ENCODE results near the gene RHOT1. TPM values are rescaled to one million over a fixed set of nuclear protein-coding genes. Genes with fewer than 3 reads are reported as not detected.
"Not testable (repeated sequence)": the region's sequence is repeated elsewhere in the genome, so short reads cannot be mapped to it uniquely, and the experiment has no call there.

RHOT1 gene
- total and polyA plus RNA-seq, 9 donors = 32.8 to 51.7 (median 39.1) TPM

DNA sequence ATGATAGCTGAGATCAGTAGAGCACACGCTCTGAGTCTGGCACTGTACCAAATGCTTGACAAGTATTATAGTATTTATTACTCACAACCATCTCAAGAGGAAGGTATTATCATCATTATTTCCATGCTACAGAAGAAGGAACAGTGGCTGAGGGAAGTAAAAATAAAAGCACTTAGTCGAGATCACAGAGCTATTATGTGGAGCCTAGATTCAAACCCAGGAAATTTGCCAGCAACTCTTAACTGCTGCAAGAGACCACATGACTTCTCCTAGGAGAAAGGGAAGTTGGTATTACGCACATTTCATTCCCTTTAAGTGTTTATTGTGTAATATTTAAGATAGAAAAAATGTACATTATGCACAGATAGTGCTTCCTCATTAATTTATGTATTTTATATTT lies 1.0 kb upstream of the RHOT1 start:
- Histone ChIP-seq H3K36me3 (no peaks in the 10 kb centered on the region), H3K9me3 (no peaks in the 10 kb centered on the region), H3K27me3 (no peaks in the 10 kb centered on the region), H3K4me1 (ENCODE audit: insufficient read depth) (peaks cover 7% of the 10 kb centered on the region), H3K27ac (peak overlapping the region in 1 of 2 donors; percentile 90), H3K4me3 (peak overlapping the region; percentile 68)
- WGBS, 3 donors = 9 to 13% (median 12%) methylated on average over 3 of the region's 3 CpGs
- DNase-seq = peak in 2 of 5 donors; percentile 18 to 47
- TF ChIP-seq, protein P1, sequence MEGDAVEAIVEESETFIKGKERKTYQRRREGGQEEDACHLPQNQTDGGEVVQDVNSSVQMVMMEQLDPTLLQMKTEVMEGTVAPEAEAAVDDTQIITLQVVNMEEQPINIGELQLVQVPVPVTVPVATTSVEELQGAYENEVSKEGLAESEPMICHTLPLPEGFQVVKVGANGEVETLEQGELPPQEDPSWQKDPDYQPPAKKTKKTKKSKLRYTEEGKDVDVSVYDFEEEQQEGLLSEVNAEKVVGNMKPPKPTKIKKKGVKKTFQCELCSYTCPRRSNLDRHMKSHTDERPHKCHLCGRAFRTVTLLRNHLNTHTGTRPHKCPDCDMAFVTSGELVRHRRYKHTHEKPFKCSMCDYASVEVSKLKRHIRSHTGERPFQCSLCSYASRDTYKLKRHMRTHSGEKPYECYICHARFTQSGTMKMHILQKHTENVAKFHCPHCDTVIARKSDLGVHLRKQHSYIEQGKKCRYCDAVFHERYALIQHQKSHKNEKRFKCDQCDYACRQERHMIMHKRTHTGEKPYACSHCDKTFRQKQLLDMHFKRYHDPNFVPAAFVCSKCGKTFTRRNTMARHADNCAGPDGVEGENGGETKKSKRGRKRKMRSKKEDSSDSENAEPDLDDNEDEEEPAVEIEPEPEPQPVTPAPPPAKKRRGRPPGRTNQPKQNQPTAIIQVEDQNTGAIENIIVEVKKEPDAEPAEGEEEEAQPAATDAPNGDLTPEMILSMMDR (IDR thresholded peaks at IDR 0.05) = no peak
- TF ChIP-seq POLR2A (IDR thresholded peaks at IDR 0.05) (no peak), EP300 (IDR thresholded peaks at IDR 0.05) (no peak)
- intact Hi-C loops (cut with DNase I) = no loop called here

DNA sequence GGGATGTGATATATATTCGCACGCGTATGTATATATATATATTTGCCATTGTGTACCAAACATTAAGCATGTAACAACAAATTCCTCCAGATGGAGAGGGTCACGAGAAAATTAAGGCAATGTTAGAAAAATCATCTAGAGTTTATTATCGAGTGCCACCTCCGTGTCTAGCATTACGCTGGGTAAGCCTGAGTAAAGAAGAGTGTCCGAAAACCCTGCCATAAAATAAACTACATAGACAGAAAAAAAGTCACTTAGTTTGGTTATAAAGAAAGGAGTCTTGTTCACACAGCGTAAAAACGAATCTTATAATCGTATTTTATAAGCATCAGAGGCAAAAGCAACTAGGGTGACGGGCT lies 644 bp upstream of the RHOT1 start:
- H3K27ac ChIP-seq = peak overlapping the region; percentile 63 to 90
- TF ChIP-seq, protein P1 (IDR thresholded peaks at IDR 0.05) = no peak
- TF ChIP-seq POLR2A (IDR thresholded peaks at IDR 0.05) (no peak), EP300 (IDR thresholded peaks at IDR 0.05) (no peak)
- no peaks in the 10 kb centered on the region for H3K36me3 ChIP-seq
- intact Hi-C loops (cut with DNase I) = no loop called here
- no peaks in the 10 kb centered on the region for H3K9me3 ChIP-seq
- H3K4me1 ChIP-seq (ENCODE audit: insufficient read depth) = peaks cover 7% of the 10 kb centered on the region
- no peak for DNase-seq
- no peaks in the 10 kb centered on the region for H3K27me3 ChIP-seq
- peak overlapping the region; percentile 68 for H3K4me3 ChIP-seq
- 3 to 13% (median 5%) methylated on average over 12 of the region's 12 CpGs for WGBS, 3 donors

DNA sequence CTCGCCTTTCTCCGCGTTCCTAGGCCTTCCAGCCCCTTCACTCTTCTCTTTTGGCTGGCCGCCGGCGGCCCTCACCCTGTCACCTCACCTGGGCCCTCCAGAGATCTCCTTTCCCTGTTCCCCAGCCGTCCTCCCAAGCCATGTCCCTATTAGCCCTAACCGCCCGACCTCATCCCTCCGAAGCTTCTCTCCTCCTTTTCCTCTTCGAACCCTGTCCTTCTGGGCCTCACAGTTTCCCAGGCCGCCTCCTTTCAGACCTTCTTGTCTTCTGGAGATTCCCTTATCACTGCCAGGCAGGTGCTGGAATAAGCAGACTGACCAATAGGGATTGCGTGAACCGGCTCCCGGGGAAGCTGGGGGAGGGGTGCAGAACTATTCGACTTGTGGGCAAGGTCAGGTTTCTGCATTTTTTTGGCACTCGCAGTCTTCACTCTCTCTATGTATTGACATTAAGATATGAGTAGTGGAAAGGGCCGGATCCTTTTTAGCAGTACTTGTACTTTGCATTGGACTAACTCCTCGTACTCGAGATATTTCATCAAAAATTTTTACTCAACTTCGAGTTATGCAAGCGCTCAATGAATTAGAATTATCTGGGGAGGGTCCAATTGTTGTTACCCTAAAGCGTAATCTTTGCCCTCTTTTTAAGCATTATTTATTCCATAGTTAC lies 690 bp downstream of the RHOT1 start:
- intact Hi-C loops (cut with DNase I) = no loop called here
- no peaks in the 10 kb centered on the region for H3K27me3 ChIP-seq
- 1 to 3% (median 2%) methylated on average over 22 to 23 of the region's 23 CpGs for WGBS, 3 donors
- H3K27ac ChIP-seq = peak overlapping the region; percentile 63 to 90
- no peaks in the 10 kb centered on the region for H3K9me3 ChIP-seq
- peaks cover 9% of the 10 kb centered on the region for H3K4me1 ChIP-seq (ENCODE audit: insufficient read depth)
- H3K4me3 ChIP-seq = peak overlapping the region; percentile 68
- peak in 4 of 5 donors; percentile 29 to 57 (median 44) for DNase-seq
- H3K36me3 ChIP-seq = no peaks in the 10 kb centered on the region
- no peak for TF ChIP-seq EP300 (IDR thresholded peaks at IDR 0.05)
- TF ChIP-seq POLR2A (IDR thresholded peaks at IDR 0.05) = no peak

DNA sequence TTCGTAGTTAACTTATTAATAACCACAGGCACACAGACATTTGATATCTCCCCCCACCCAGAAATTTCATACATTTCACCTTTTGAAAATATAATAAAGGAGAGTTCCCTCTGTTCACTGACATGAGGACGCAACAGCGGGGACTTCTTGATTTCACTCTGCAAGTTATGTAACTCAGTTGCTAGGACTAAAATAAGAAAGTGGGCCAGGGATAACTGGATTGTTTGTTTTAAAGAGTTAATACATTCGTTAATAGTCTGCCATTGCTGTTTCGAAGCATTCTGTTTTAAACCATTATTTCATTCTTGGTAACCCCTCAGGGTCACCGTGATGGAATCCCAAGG lies 1.2 kb downstream of the RHOT1 start:
- TF ChIP-seq POLR2A (IDR thresholded peaks at IDR 0.05) = no peak
- TF ChIP-seq, protein P1 (IDR thresholded peaks at IDR 0.05) = no peak
- no peak for TF ChIP-seq EP300 (IDR thresholded peaks at IDR 0.05)
- 12 to 34% (median 17%) methylated on average over 6 of the region's 6 CpGs for WGBS, 3 donors
- H3K36me3 ChIP-seq = no peaks in the 10 kb centered on the region
- H3K27me3 ChIP-seq = no peaks in the 10 kb centered on the region
- H3K4me1 ChIP-seq (ENCODE audit: insufficient read depth) = peaks cover 11% of the 10 kb centered on the region
- intact Hi-C loops (cut with DNase I) = no loop called here
- no peak for DNase-seq
- H3K9me3 ChIP-seq = no peaks in the 10 kb centered on the region
- no peak overlapping the region for H3K27ac ChIP-seq
- H3K4me3 ChIP-seq = peak overlapping the region; percentile 68

DNA sequence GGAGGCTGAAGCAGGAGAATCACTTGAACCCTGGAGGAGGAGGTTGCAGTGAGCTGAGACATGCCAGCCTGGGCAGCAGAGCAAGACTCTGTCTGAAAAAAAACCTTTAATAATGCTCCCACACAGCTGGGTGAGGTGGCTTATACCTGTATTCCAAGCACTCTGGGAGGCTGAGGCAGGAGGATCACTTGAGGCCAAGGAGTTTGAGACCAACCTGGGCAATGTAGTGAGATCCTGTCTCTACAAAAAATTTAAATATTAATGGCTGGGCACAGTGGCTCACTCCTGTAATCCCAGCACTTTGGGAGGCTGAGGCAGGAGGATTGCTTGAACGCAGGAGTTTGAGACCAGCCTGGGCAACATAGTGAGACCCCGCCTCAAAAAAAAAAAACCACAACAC lies 2.1 kb downstream of the RHOT1 start:
- H3K4me3 ChIP-seq; H3K27ac ChIP-seq; H3K27me3 ChIP-seq; intact Hi-C loops (cut with DNase I); H3K9me3 ChIP-seq; DNase-seq; H3K36me3 ChIP-seq: not testable (repeated sequence)
- peaks cover 11% of the 10 kb centered on the region for H3K4me1 ChIP-seq (ENCODE audit: insufficient read depth)
- WGBS, 3 donors = 89 to 99% (median 97%) methylated on average over 2 of the region's 2 CpGs

All from ovary (tissue), 9 donors.